SIG-M5 (cell line): ENCODE results near the gene PGR.

Source experiments
- DNase-seq: peaks from one replicate; lab custom pipeline; 2025; lab: John Stamatoyannopoulos, UW

PGR gene

DNA sequence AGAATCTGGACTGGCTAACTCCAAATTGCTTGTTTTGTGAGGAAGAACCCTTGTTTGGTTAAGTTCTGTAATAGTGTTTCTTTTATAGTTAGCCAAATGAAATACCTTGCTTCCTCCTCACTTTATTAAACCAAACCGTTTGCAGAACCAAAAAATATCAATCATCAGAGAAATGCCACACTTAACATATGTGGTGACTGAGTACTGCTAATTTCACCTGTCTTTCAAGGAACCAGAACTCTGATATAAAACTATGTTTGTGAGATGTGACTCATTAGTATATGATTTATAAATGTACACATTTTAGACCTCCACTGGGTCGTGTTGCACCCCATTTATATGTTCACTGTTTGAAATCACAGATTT lies 119.9 kb downstream of the PGR start:
- no peak for DNase-seq

DNA sequence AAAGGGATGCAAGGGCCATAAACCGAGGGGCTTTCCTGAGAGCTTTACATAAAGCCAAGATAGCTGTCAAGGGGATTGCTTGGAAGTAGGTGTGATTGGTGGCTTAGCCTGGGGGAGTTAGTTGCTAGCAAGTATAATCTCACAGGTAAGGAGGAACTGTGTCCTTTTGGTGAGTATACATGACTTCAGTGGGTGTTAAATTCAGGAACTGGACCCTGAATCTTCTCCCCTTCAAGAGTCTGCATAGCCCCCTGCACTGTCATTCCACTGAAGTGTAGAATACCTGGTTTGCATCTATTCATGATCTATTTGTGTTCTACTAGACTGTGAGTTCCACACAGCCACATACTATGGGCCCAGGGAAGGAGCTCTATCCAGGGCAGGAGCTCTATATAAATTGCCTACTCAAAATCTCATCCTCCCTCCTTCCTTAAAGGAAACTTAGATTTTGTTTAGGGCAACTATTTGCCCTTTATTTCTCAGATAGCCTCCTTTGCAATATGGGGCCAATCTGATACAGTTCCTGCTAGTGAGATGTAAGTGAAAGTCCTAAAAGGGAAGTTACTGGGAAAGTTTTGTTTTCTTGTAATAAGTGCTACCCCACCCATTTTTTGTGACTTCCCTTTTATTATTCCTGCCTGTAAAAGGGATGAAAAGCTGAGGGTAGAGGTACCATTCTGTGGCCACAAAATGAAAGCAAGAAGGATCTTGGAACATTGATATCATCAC lies 120.5 kb downstream of the PGR start:
- no peak for DNase-seq

DNA sequence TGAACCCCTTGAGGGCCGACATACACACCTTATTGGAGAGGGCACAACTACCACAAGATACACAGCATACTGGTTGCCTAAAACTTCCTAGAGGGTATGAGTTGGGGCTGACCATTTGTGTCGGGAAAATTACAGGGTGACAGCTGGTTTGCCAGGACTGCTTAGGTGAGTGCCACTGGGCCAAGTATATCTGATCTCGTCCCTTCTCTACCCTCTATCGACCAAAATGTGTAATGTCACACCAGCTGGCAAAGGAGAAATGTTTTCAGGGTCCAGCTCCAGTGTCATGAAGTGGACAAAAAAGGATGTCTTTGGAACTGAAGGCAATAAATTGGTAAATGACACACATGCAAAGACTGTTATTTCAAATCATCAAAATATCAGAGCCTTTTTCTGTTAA lies 126.1 kb downstream of the PGR start:
- DNase-seq = no peak

DNA sequence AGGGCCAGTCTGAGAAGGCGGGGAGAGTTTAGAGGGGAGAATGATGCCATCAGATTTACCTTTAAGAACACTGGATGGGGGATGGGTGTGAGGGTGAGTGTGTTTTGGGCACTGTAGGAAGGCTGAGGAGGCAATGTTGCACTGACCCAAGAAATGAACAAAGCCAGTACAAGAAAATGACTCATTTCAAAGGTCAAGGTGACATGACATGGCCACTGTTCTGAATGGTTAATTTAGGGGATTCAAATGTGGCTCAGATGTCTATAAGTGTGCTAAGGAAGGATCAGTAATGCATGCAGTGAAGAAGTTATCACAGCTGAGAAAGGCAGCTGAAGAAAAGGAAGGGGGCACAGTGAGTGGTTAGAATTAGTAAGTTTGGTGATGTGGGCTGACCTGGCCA lies 129.9 kb downstream of the PGR start:
- no peak for DNase-seq

DNA sequence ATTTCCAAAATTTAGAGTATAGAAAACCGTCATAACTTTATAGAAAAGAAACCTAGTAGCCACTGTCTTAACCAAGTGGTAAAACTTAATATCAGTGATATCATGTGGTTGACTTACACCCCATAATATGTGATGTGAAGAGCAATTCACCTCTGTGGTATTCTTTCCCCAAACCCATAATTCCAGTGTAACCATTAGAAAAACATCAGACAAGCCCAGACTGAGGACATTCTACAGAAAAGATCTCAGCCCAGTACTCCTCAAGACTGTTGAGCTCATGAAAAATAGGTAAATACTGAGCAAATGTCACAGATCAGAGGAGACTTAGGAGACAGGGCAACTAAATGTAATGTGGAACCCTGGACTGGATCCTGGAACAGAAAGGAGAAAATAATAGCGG lies 134.6 kb downstream of the PGR start:
- no peak for DNase-seq

DNA sequence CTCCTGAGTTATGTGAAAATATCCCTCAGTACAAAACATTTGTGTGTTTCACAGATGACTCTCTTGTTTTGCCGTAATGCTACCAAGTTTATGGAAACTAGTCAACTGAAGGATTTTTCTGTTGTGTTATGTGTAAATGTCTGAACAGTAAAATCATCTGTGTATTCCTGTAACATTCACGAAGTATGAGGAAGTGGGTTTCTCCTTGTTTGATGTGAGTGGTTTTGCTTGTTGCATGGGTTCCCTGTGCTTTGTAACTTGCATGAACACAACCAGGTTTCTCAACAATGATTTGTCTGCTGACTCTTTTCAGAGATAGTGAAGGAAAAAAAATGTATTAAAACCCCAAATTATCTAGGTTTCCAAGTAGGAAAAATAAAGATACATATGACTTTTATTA lies 138.1 kb downstream of the PGR start:
- no peak for DNase-seq

DNA sequence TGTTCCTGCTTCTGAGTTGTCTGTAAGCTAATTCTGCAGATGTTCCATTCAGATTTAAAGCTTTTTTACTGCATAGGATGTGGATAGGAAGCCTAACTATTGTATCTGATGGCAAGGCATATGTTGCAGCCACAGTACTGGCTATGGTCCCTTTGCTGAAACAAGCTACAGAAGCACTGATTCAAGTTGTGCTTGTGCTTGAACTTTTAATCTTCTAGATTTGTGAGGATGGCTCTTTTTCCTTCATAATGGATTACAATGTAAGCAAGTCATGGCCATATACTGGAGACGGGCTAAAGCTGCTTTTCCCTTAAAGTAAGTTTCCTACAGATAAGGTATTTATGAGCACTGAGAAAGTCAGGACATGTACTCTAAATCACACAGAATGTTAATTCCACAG lies 138.7 kb downstream of the PGR start:
- DNase-seq = no peak

DNA sequence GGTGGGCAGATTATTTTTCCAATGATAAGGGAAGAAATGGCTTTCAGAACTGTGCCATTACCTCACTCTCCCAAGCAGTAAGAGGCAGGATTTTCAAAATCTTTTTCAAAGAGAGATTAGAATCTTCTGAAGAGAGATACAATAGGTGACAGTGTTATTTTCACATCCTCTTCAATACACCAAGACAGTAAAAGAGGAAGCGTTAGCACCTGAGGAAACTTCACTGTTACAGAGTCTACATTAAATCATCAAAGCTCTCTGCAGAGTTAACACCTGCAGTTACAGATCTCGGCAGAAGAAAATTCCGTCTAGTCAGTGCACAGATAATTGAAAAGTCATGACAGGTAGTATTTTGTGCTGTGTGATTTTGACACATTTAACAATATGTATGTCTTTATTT lies 144.9 kb downstream of the PGR start:
- no peak for DNase-seq

DNA sequence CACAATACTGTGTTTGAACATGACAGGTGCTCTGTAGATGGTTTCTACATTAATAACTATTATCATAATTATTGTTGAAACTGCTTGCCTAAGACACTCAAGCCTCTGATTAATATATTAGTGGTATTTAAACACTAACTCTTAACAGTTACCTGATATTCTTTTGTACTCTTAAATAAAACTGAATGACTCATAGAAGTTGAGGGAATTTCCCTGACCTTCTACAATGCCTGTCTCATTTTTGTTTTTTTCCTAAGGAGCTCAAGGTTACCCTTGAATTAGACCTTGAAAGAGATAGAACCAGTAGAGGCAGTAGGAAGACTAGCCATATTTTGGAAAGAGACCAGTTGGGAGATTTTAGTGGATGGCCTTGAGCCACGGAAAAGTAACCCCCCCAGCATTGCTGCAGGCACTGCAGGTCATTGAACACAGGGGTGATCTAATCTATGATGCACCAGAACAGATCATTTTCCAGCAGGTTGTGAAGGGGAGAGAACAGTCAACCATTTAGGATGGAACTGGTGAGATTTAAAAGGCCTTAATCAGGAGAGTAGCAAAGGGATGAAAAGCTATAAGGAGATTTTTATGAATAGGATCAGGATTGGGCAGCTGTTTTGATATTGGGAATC lies 148.3 kb downstream of the PGR start:
- DNase-seq = no peak

DNA sequence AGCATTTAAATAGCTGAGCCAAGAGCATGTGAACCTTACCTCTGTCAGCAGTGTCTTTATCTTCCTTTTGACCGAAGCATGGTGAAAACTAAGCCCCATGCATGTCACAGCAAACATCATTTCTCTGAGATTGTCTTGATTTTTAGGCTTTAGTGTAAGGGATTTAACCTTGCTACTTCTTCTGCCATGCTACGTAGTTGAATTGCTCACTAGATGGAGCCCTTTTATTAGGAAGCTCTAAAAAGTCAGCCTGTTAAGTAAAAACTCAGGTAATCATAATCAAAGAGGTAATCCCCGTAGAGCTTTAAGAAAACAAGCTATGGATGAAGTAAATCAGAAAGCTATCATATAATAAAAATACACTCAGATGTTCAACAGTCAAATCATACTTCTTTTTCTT lies 149.5 kb downstream of the PGR start:
- no peak for DNase-seq
